ENCODE results near the gene CADPS2. TPM values are rescaled to one million over a fixed set of nuclear protein-coding genes. Genes with fewer than 3 reads are reported as not detected.

Gene CADPS2
- total RNA-seq, 1 donor from 2014 or later: 6.4 TPM

DNA sequence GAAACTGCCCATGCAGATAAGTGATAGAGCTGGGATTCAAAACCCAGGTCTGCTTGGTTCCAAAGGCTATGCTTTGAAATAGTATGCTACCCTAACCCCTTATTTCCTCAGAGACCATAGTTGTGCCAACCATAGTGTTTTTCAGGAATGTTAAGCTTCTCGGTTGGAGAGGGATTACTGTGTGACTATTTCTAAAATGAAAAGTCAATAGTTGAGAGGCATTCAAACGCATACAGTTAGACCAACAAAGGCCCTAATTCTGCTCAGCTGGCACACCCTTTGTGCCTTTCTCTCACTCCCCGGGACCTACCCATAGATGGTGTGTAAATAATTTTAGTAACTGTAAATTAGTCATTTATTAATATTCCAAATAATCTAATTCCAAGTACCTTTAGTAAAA is 118.9 kb downstream of the CADPS2 start:
- Mint-ChIP-seq H3K27ac (ENCODE audit: unreplicated experiment) (no peak overlapping the region), H3K36me3 (ENCODE audit: low read depth, unreplicated experiment) (no peaks in the 10 kb centered on the region)
- no peak overlapping the region for H3K9ac ChIP-seq (ENCODE audit: low read length)

DNA sequence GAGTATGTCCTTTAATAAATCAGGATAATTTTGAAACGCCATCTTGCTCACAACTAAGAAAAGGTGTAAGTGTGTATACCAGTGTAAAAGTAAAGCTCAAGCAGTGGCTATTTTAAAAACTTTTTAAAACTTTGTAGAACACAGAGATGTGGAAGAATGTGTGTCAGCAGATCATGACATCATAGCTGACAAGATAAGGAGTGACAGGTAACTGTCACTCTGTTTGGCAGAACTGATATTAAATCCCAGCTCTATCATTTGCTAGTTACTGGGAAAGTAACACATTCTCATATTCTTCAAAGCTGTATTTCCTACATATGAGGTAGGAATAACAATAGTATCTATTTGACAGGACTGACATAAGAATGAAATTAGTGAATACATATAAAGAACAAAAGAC is 119.7 kb downstream of the CADPS2 start:
- Mint-ChIP-seq H3K27ac (ENCODE audit: unreplicated experiment) (no peak overlapping the region), H3K36me3 (ENCODE audit: low read depth, unreplicated experiment) (no peaks in the 10 kb centered on the region), H3K27me3 (ENCODE audit: low read depth, unreplicated experiment) (no peaks in the 10 kb centered on the region), H3K9me3 (ENCODE audit: unreplicated experiment) (no peaks in the 10 kb centered on the region), H3K4me3 (ENCODE audit: unreplicated experiment) (no peak overlapping the region), H3K4me1 (ENCODE audit: low read depth, unreplicated experiment) (peaks cover 5% of the 10 kb centered on the region)
- TF ChIP-seq, protein P1, sequence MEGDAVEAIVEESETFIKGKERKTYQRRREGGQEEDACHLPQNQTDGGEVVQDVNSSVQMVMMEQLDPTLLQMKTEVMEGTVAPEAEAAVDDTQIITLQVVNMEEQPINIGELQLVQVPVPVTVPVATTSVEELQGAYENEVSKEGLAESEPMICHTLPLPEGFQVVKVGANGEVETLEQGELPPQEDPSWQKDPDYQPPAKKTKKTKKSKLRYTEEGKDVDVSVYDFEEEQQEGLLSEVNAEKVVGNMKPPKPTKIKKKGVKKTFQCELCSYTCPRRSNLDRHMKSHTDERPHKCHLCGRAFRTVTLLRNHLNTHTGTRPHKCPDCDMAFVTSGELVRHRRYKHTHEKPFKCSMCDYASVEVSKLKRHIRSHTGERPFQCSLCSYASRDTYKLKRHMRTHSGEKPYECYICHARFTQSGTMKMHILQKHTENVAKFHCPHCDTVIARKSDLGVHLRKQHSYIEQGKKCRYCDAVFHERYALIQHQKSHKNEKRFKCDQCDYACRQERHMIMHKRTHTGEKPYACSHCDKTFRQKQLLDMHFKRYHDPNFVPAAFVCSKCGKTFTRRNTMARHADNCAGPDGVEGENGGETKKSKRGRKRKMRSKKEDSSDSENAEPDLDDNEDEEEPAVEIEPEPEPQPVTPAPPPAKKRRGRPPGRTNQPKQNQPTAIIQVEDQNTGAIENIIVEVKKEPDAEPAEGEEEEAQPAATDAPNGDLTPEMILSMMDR (IDR thresholded peaks at IDR 0.05; ENCODE audit: insufficient read depth, low read depth, low read length): no peak
- TF ChIP-seq EZH2 (IDR thresholded peaks at IDR 0.05; ENCODE audit: insufficient read depth, low read length): no peak
- DNase-seq (ENCODE audit: low read depth): no peak
- H3K79me2 ChIP-seq (ENCODE audit: insufficient read depth, low read length): no peaks in the 10 kb centered on the region
- no peaks in the 10 kb centered on the region for H3K9me3 ChIP-seq (ENCODE audit: insufficient read depth, low read depth, low read length)
- H3K27ac ChIP-seq (ENCODE audit: low read depth, low read length): no peak overlapping the region
- H3K4me2 ChIP-seq (ENCODE audit: low read length): no peak overlapping the region
- no peaks in the 10 kb centered on the region for H4K20me1 ChIP-seq (ENCODE audit: insufficient read depth, low read length)
- no peaks in the 10 kb centered on the region for H3K4me1 ChIP-seq (ENCODE audit: insufficient read depth, low read length)
- H3K4me3 ChIP-seq (ENCODE audit: insufficient read depth, low read depth, low read length): no peak overlapping the region
- no peaks in the 10 kb centered on the region for H3K27me3 ChIP-seq (ENCODE audit: insufficient read depth, low read length)
- no peak overlapping the region for H3K9ac ChIP-seq (ENCODE audit: low read length)
- no peak for FAIRE-seq
- no peak overlapping the region for H2AFZ ChIP-seq (ENCODE audit: low read depth, low read length)
- no peaks in the 10 kb centered on the region for H3K36me3 ChIP-seq (ENCODE audit: insufficient read depth, low read length)

More for the DNA sequence above, 118.9 kb downstream of the CADPS2 start:
- Histone ChIP-seq H3K27me3 (ENCODE audit: insufficient read depth, low read length) (no peaks in the 10 kb centered on the region), H3K4me2 (ENCODE audit: low read length) (no peak overlapping the region), H3K4me3 (ENCODE audit: insufficient read depth, low read depth, low read length) (no peak overlapping the region), H3K4me1 (ENCODE audit: insufficient read depth, low read length) (no peaks in the 10 kb centered on the region), H3K36me3 (ENCODE audit: insufficient read depth, low read length) (no peaks in the 10 kb centered on the region), H3K79me2 (ENCODE audit: insufficient read depth, low read length) (no peaks in the 10 kb centered on the region), H3K27ac (ENCODE audit: low read depth, low read length) (no peak overlapping the region), H2AFZ (ENCODE audit: low read depth, low read length) (no peak overlapping the region), H4K20me1 (ENCODE audit: insufficient read depth, low read length) (no peaks in the 10 kb centered on the region), H3K9me3 (ENCODE audit: insufficient read depth, low read depth, low read length) (no peaks in the 10 kb centered on the region)
- Mint-ChIP-seq H3K4me3 (ENCODE audit: unreplicated experiment) (no peak overlapping the region), H3K27me3 (ENCODE audit: low read depth, unreplicated experiment) (no peaks in the 10 kb centered on the region), H3K4me1 (ENCODE audit: low read depth, unreplicated experiment) (peaks cover 5% of the 10 kb centered on the region), H3K9me3 (ENCODE audit: unreplicated experiment) (no peaks in the 10 kb centered on the region)
- no peak for FAIRE-seq
- no peak for DNase-seq (ENCODE audit: low read depth)
- no peak for TF ChIP-seq EZH2 (IDR thresholded peaks at IDR 0.05; ENCODE audit: insufficient read depth, low read length)
- TF ChIP-seq, protein P1 (IDR thresholded peaks at IDR 0.05; ENCODE audit: insufficient read depth, low read depth, low read length): no peak

DNA sequence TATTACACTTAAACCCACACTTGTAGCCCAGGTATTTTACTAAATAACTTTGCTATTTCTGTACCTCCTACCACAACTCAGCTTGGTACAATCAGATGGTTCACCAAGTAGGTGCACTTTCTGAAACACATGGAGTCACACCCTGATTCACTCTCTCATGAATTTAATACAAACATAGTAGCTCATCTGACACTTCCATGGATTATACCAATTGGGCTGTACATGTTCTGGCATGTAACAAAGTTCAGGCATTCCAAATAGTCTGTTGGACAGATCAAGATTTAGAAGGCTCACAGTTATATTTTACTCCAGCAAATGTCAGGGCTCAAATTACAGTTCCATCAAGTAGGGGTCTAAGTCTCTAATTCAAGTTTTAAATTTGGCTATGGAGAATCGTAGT is 121.4 kb downstream of the CADPS2 start:
- Mint-ChIP-seq H3K9me3 (ENCODE audit: unreplicated experiment) (no peaks in the 10 kb centered on the region), H3K27ac (ENCODE audit: unreplicated experiment) (no peak overlapping the region), H3K27me3 (ENCODE audit: low read depth, unreplicated experiment) (no peaks in the 10 kb centered on the region), H3K4me3 (ENCODE audit: unreplicated experiment) (no peak overlapping the region), H3K36me3 (ENCODE audit: low read depth, unreplicated experiment) (no peaks in the 10 kb centered on the region), H3K4me1 (ENCODE audit: low read depth, unreplicated experiment) (peaks cover 5% of the 10 kb centered on the region)
- no peak overlapping the region for H3K27ac ChIP-seq (ENCODE audit: low read depth, low read length)
- no peaks in the 10 kb centered on the region for H3K4me1 ChIP-seq (ENCODE audit: insufficient read depth, low read length)
- H3K4me2 ChIP-seq (ENCODE audit: low read length): no peak overlapping the region
- no peaks in the 10 kb centered on the region for H3K36me3 ChIP-seq (ENCODE audit: insufficient read depth, low read length)
- TF ChIP-seq, protein P1 (IDR thresholded peaks at IDR 0.05; ENCODE audit: insufficient read depth, low read depth, low read length): no peak
- no peak for TF ChIP-seq EZH2 (IDR thresholded peaks at IDR 0.05; ENCODE audit: insufficient read depth, low read length)
- no peaks in the 10 kb centered on the region for H3K9me3 ChIP-seq (ENCODE audit: insufficient read depth, low read depth, low read length)
- no peaks in the 10 kb centered on the region for H3K27me3 ChIP-seq (ENCODE audit: insufficient read depth, low read length)
- DNase-seq (ENCODE audit: low read depth) (no peak), FAIRE-seq (no peak)
- no peak overlapping the region for H2AFZ ChIP-seq (ENCODE audit: low read depth, low read length)
- no peak overlapping the region for H3K9ac ChIP-seq (ENCODE audit: low read length)
- H3K4me3 ChIP-seq (ENCODE audit: insufficient read depth, low read depth, low read length): no peak overlapping the region
- H3K79me2 ChIP-seq (ENCODE audit: insufficient read depth, low read length): no peaks in the 10 kb centered on the region
- H4K20me1 ChIP-seq (ENCODE audit: insufficient read depth, low read length): no peaks in the 10 kb centered on the region
